Activated T-cell treated with anti-CD3 and anti-CD28 coated beads, Interleukin-2, amount 50 U/mL, for 1 hour (primary cell): ENCODE results near the gene SUGCT.

Source experiments
- DNase-seq: peaks from one replicate; pipeline ENCODE4 v3.0.0-alpha.2; 2020

Gene SUGCT

DNA sequence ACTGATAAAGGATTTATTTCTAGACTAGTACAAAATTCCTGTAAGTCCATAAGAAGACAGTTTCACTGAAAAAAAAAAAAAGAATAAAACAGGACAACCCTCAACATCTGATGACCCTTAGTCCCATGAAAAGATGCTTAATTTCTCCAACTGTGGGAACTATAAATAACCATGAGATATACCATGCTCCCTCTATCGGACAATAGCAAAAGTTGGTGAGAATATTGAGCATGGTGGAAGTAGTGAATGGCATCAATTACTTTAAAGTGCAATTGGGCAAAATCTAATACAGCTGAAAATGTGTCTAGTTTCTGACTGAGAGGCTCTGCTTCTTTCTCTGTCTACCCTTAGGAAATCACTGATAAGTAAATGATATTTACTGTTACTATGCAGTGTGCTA lies 348.8 kb downstream of the SUGCT start:
- no peak for DNase-seq

DNA sequence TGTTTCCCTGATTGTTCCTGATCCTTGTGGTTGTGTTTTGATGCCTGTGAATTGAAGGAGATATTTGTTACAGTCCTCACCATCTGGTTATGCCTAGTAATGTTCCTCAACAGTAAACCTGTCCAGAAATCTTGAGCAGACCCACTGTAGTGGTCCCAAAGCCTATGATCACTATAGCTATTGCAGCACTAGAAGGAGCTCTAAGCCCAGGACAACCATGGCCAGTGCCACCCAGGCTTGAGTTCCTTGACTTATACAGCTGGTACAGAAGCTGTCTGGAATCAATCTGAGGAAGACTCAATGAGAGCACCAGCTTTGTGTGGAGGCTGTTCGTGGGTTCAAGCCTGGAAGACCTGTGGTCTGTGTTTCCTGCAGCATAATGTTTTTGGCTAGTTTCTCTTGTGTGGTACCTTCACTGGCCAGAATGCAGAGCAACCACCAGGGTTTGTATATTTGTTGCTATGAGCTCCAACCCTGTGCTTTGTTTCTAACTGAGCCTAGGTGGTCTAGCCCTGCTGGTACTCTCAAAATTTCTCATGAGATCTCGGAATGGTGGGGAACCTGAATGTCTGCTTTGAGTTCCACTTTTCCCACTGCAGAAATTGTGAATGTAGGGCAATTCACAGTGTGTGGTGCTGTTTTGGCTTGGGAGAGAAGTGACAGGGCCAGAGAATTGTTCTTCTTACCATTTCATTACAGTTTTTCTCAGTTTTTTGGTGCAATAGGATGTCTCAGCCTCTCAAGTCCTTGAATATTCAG lies 355.2 kb downstream of the SUGCT start:
- no peak for DNase-seq

DNA sequence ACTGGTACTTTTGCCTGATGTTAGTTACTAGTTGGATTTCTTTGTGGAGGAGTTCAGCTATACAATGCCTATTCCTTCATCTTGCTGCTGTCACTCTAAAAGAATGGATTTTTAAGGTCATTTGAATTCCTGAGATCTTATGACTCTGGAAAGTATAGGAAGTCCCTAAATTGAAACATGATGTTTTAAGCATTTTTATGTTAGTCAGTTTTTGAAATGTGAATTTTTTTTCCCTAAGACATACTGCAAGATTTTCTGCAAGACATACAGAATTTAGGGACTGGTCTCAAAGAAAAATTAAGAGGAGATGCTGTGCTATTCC lies 355.8 kb downstream of the SUGCT start:
- no peak for DNase-seq

DNA sequence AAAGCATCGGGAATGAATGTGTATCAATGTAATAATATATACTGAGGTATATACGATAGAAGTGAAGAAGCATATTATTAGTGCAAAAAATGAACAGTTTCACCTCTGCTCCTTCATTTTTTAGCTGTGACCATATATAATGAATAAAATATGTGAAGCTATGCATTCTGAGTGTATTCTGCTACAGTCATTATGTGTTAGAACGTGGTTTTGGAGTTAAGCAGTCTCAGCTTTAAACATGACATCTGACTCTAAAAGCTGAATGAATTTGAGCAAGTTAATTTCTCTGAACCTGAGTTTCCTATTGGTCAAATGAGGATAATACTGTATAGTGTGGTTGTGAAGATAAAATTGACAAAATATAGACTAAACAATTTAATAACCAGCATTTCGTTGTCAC lies 358.1 kb downstream of the SUGCT start:
- DNase-seq: no peak

DNA sequence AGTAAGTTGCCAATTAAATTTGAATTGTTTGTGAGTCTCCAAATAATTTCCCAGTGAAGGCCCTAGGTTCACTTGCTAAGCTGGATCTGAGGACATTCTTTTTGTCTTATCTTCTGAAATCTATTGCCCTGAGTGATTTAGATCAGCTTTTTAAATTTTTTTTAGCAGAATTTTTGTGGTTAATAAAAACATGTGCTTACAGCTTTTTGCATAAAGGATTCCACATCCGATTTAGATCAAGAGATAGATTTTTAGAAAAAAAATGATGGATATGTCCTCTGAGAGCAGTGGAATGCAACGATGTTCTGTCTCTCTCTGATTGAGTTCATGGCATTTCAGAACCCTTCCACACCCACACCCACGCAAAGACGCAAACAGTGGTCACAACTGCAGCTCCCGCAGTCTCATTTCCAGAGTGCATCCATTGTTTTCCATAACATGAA lies 358.8 kb downstream of the SUGCT start:
- DNase-seq: no peak

DNA sequence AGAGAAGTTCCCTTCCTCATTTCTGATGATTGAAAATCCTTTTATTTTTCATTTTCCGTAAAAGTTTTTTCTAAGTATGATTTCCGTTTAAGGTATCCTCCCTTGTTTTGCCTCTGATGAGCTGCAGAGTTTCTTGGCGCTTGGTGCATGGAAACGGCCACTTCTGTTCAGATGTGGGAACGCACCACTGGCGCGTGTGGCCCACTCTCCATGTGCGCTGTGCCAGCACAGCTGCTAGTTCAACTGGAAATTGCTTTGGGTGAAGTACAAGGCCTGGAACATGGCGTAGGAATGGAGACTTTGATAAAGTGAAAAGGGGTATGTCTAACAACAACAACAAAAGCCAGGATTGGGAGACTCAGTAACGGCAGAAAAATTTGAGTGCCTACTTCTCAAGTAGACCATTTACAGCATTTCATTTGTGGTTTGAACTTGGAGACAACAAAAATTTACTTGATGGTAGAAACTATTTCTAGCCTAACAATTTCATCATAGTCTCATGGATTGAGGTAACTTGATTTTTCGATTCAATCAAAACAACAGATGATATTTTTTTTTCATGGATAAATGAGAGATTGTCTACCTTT lies 364.2 kb downstream of the SUGCT start:
- no peak for DNase-seq

DNA sequence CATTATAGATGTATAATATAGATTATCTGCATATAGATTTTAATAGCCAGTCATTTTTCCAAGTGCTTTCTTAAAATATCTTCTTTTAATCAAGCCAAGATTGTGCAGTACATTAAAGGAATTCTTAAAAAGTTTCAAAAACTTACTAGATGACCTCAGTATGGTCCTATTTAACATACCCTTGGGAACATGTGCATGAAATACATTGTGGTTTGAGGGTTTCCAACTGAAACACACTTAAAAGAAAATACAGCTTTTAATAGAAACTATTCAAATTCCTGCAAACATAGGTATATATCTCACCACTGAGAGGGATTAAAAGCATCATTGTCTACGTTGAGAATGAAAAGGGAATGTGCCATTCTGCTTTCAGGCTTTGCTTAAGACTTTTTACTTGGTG lies 364.9 kb downstream of the SUGCT start:
- no peak for DNase-seq

DNA sequence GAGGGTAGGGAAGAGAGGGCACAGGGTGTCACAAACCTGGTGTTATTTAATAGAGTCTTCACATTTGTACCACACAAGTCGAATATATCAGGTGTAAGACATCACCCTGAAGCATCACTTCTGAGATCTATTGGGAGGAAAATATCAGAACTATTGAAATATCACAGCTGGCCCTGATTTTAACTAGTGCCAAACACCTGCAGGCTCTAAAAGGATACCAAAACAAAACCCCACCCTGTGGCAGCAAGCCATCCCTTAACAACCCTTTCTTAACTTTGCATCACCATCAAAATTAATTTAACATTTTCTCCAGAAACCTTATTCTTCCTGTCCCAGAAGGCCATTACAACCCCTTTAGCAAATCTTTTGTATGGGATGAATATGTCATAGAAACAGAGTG lies 365.4 kb downstream of the SUGCT start:
- no peak for DNase-seq

DNA sequence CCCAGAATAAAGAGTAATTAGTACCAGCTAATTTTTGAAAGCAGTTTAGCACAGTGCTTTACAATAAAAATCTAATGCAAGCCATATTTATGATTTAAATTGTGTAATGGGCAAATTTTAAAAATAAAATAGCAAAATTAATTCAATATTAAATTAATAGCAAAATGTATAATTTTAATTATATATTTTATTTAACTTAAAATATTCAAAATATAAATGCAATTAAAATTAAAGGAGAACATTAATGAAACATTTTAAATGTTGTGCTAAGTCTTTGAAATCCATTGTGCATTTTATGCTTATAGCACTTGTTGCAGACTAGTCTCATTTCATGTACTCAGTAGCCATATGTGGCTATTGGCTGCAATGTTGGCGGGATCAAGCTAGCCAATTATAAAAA lies 367.6 kb downstream of the SUGCT start:
- no peak for DNase-seq

DNA sequence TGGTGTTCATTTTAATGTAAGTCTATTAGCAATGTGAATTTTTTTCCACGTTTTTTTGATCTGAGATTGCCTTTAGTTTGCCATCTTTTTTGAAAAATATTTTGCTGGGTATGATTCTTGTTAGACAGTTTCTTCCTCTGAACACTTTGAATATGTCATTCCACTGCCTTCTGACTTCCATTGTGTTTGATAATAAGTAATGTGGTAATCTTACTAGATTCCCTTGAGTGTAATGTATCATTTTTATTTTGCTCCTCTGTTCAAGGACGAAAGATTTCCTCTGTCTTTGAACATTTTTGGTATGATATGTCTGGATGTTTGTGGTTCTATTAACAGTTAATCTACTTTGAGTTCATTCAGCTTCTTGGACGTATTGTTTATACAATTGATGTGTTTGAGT lies 371.4 kb downstream of the SUGCT start:
- DNase-seq: no peak

DNA sequence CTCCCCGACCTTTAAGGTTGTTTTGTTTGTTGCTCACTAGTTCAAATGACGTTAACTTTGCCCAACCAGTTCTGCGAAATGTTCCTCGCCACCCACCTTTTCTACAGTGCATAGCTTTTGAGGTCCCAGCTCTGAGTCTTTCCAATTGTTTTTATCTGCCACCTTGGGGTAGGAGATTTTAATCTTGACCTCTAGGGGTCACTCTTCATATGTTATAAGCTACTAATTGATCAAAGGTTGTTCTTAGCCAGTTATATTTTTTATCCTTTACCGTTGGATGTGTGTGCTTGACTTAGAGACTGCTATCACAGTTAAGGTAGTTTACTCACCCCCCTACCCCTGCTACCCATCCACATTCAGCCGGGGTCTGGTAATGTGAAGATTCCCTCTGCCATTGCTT lies 372.4 kb downstream of the SUGCT start:
- no peak for DNase-seq

DNA sequence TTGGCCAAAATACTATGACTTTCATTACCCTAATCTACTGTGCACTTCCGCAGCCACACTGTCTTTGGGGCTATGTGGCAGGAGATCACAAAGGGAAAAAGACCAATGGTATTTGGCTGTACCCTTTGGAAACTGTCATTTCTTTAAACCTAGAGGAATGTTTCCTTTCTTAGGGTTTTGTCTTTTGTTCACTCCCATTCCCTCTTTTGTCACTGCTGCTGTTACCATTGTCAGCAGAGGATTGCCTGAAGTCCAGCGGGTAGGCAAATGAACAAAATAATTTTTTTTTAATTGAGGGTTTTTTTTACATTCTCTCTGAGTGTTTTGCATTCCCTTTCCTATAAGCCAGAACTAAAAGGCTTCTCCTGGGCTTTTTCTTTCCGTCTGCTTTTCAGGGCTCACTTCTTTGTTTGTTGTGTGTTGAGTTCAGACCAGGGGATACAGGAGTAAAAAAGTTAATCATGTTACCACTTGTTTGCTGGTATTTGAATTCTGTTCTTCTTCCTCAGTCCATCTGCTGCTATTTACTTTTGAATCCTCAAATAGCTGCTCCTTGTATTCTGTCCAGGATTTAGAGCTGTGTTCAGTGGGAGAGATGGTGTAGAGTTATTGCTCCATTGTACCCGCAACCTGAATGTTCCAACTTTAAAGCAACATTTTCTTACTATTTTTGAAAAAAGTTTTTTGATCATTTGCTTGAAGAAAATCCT lies 374.6 kb downstream of the SUGCT start:
- DNase-seq: no peak

DNA sequence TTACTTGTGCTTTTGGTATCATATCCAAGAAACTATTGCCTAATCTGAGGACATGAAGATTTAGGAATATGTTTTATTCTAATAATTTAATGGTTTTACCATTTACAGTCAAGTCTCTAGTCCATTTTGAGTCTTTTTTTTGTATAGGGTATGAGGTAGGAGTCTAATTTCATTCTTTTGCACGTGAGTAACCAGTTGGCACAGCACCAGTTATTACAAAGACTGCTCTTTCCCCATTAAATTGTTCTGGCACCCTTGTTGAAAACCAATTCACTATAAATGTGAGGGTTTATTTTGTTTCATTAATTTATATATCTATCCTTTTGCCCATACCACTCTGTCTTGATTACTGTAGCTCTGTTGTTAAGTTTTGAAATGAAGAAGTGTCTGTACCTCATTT lies 381.6 kb downstream of the SUGCT start:
- no peak for DNase-seq

DNA sequence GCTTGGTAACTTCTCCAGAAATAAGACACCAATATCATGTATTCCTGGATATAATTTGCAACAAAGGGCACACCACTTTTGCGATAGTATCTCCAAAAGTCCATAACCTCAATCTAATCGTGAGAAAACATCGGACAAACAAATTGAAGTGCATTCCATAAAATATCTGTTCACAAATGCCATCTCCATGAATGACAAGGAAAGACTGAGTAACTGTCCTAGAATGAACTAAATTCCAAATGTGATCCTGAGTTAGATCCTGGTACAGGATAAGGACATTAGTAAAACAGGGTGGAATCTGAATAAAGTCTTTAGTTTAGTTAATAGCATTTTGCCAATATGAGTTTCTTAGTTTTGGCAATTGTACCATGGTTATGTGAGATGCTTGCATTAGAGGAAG lies 384.2 kb downstream of the SUGCT start:
- DNase-seq: no peak

DNA sequence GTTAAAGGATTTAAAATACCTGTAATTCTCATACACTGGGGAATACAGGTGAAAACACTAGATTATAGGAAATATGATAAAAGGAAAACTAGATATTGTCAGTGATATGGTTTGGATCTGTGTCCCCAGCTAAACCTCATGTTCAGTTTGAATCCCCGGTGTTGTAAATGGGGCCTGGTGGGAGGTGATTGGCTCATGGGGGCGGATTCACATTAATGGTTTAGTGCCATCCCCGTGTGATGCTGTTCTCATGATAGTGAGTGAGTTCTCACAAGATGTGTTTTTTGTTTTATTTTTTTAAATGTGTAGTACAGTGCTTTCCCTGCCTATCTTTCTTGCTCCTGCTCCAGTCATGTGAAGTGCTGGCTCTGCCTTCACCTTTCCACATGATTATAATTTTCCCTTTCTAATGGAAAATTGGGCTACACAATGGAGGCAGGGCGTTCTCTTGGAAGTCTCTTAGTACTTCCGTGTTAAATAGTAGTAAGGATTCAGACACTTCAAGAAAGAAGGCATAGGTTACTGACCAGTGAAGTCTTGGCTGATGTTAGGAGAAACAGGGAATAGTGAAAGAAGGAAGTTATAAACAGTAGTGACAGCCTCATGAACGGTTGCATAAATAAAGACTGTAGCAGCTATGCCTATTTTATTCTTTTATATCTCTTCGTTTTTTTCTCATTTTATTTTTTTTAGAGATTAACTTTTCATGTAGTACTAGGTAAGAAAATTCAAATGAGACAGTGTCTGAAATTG lies 386.4 kb downstream of the SUGCT start:
- DNase-seq: no peak

DNA sequence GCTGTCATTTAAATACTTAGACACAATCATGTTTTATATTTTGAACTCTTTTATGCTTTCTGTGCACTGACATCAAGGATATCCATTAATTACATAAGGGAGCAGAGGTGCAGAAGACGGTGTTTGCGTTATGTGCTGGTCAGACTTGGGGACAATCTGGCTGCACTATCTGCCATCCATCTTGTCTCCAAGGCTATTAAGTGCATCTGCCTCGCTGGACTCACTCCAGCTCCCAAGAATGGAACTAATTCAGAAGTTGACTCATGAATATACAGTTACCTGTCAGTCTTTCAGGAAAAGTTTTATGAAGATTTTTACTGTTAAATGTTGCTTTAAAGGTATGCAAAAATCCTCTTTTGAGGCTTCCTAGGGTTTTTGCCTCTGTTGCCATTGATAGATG lies 391.0 kb downstream of the SUGCT start:
- DNase-seq: no peak

DNA sequence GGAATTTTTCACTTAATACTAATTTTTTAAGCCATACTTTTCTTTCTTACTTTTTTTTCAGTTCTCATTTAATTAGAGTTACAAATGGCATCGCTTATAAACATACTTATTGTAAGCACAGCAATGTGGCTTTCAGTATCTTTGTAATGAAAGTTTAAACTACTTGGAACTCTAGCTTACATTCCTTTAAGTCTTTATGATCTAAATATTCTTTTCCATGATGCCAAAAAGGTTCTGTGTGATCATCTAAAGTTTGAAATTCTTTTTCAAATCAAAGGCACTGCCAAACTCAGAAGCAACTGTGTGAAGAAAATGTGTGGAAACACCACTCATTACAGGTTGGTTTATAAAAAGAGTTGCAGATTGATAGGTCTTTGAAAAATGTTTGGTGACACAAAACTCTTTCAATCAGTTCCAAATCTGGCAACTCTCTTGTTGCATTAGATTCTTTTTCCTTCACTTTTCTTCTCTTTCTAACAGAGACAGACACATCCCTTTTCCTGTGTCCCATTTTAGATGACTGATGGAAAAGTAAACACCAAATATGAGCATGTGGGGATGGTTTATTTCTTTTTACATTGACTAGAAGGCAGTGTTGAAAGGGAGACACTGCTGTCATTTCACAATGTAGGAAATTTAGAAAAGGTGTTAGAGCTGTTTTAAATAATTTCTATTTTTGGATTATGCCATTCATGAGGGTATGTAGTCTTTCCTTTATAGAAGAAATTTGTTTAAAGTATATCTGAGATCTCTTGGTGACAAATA lies 392.3 kb downstream of the SUGCT start:
- no peak for DNase-seq

DNA sequence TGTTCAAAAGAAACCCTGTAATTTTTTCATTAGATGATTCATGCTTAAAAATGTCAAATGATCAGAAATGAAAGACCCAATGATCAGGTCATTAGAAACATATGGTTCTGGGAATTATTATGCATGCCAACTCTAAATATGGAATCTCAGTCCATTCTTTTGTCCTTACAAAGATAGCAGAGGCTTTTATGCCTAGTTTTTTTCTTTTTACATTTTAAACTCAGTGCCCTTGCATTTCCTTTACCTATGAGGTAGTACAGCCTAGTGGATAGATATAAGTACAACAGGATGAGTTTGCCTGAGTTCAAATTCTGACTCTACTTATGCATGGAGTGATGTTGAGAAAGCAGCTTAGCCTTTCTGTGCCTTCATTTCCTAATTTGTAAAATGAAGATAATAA lies 392.9 kb downstream of the SUGCT start:
- no peak for DNase-seq

DNA sequence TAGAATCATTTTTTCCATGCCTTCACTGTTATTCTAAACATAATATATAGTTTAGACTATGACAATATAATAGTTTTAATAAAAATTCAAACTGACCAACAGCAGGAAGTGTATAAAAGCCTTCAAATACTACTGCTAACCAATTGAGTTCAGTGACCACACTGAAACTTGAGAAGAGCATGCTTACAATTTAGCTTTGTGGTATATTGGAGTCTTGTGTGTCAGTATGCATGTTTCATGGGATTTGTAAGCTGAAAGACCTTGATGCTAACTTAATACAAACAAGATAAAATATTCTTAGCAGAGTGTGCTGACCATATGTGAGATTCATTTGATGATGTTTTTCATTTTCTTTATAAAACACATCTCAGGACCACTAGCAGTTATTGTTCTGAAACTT lies 395.5 kb downstream of the SUGCT start:
- DNase-seq: no peak

DNA sequence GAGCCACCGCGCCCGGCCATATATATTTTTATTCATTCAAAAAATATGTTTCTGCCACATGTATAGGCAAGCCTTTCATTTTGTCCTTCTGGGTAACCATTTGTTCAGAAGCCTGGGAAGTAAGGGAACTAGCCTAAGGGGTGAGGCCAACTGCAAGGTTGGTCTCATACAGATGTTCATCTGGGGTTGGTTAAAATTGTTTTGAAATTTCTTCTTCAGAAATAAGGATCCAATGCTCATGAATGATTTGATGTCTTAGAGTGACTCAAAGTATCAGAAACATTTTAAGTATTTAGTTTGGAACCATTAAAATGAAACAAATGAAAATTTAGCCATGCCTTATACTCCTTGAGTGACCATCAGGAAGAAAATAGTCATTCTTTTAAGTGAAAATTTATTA lies 397.2 kb downstream of the SUGCT start:
- DNase-seq: no peak

DNA sequence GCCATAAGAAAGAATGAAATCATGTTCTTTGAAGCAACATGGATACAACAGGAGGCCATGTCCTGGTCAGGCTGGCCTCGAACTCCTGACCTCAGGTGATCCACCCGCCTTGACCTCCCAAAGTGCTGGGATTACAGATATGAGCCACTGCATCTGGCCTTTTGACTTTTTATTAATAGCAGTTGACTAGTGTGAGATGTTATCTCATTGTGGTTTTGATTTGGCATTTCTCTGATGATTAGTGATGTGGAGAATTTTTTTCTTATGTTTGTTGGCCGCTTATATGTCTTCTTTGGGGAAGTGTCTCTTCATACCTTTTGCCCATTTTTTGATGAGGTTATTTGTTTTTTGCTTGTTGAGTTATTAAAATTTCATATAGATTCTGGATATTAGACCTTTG lies 400.9 kb downstream of the SUGCT start:
- DNase-seq: no peak

DNA sequence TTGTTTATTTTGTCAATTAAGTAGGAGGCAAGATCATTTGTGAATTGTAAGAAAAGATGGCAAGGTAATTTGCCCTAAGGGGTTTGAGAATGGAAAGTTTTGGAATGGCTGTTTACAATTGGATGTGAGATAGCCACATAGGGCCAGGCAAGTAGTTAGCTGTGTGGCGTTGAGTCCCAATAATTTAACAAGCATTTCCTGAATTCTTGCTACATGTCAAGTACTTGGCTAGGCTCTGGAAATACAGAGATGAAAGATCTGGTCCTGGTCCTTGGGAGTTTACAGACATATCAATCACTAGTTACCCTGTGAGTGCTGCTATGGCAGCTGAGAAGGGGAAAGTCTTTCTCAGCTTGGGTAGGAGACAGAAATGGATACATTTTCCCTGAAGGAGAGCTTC lies 401.6 kb downstream of the SUGCT start:
- DNase-seq: no peak

DNA sequence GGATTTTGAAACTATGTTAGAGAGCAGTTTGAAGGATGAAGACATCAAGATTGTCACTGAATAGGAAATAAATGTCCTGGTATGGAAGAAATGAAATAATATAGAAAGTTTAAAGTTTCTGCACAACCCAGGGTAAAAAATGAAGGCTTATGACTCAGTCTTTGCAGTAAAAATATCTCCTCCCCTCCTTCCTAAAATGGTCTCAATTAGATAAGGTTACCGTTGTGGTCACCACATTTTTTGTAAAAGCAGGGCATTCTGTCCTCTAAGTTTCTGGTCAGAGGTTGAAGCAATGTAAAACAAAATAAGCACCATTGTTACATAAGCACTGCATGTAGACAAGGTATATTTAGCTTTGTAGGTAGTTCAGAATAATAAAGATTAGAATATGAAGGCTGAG lies 403.5 kb downstream of the SUGCT start:
- DNase-seq: no peak
